Measurements from ENCODE around the gene PKP4. TPM values are rescaled to one million over a fixed set of nuclear protein-coding genes. Genes with fewer than 3 reads are reported as not detected.

The PKP4 gene
- polyA plus RNA-seq, 1 donor from 2014 or later, result 24.2 TPM

DNA sequence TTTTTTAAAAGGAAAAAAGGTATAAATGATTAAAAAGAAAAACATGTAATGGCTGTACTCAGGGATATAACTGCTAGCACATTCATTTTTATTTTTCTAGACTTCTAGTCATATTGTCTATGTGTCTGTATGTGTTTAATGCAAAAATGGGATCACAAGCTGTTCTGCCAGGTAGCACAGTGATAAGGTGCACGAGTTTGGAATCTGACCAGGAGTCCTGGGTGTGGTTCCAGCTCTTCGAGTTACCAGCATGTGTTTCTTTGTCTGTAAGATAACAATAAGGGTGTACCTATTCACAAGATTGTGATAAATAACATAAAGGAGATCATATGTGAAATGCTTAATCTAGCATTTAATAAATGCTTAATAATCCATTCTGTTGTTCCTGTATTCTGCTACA lies 145.3 kb downstream of the PKP4 start:
- H3F3A ChIP-seq (ENCODE audit: insufficient read depth, low read length, poor library complexity, severe bottlenecking), result no peaks in the 10 kb centered on the region
- H3K9me3 ChIP-seq (ENCODE audit: low read length), result no peaks in the 10 kb centered on the region
- H3K9ac ChIP-seq (ENCODE audit: low read length), result no peak overlapping the region
- no peak overlapping the region for H3K4me3 ChIP-seq (ENCODE audit: low read length)
- H3K36me3 ChIP-seq (ENCODE audit: insufficient read depth, low read length), result no peaks in the 10 kb centered on the region
- no peaks in the 10 kb centered on the region for H3K27me3 ChIP-seq (ENCODE audit: insufficient read depth, low read depth, low read length)
- no peak overlapping the region for H3K4me2 ChIP-seq (ENCODE audit: low read length)
- H2AFZ ChIP-seq (ENCODE audit: low read depth, low read length), result no peak overlapping the region
- H3K9me2 ChIP-seq (ENCODE audit: insufficient read depth, low read length), result no peaks in the 10 kb centered on the region
- no peaks in the 10 kb centered on the region for H3K79me2 ChIP-seq (replicated peaks; ENCODE audit: insufficient read depth, low read length)
- no peak overlapping the region for H3K27ac ChIP-seq (ENCODE audit: low read length)
- TF ChIP-seq EP300 (conservative IDR thresholded peaks at IDR 0.05; ENCODE audit: poor library complexity, severe bottlenecking), result no peak
- no peak for TF ChIP-seq RAD21 (conservative IDR thresholded peaks at IDR 0.05)
- TF ChIP-seq, protein P1, sequence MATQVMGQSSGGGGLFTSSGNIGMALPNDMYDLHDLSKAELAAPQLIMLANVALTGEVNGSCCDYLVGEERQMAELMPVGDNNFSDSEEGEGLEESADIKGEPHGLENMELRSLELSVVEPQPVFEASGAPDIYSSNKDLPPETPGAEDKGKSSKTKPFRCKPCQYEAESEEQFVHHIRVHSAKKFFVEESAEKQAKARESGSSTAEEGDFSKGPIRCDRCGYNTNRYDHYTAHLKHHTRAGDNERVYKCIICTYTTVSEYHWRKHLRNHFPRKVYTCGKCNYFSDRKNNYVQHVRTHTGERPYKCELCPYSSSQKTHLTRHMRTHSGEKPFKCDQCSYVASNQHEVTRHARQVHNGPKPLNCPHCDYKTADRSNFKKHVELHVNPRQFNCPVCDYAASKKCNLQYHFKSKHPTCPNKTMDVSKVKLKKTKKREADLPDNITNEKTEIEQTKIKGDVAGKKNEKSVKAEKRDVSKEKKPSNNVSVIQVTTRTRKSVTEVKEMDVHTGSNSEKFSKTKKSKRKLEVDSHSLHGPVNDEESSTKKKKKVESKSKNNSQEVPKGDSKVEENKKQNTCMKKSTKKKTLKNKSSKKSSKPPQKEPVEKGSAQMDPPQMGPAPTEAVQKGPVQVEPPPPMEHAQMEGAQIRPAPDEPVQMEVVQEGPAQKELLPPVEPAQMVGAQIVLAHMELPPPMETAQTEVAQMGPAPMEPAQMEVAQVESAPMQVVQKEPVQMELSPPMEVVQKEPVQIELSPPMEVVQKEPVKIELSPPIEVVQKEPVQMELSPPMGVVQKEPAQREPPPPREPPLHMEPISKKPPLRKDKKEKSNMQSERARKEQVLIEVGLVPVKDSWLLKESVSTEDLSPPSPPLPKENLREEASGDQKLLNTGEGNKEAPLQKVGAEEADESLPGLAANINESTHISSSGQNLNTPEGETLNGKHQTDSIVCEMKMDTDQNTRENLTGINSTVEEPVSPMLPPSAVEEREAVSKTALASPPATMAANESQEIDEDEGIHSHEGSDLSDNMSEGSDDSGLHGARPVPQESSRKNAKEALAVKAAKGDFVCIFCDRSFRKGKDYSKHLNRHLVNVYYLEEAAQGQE (IDR thresholded peaks at IDR 0.05; ENCODE audit: borderline replicate concordance), result no peak
- TF ChIP-seq TAF1 (IDR thresholded peaks at IDR 0.05; ENCODE audit: low read depth), result no peak
- TF ChIP-seq, protein P2, sequence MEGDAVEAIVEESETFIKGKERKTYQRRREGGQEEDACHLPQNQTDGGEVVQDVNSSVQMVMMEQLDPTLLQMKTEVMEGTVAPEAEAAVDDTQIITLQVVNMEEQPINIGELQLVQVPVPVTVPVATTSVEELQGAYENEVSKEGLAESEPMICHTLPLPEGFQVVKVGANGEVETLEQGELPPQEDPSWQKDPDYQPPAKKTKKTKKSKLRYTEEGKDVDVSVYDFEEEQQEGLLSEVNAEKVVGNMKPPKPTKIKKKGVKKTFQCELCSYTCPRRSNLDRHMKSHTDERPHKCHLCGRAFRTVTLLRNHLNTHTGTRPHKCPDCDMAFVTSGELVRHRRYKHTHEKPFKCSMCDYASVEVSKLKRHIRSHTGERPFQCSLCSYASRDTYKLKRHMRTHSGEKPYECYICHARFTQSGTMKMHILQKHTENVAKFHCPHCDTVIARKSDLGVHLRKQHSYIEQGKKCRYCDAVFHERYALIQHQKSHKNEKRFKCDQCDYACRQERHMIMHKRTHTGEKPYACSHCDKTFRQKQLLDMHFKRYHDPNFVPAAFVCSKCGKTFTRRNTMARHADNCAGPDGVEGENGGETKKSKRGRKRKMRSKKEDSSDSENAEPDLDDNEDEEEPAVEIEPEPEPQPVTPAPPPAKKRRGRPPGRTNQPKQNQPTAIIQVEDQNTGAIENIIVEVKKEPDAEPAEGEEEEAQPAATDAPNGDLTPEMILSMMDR (IDR thresholded peaks at IDR 0.05; ENCODE audit: poor library complexity, severe bottlenecking), result no peak
- TF ChIP-seq SMC3 (conservative IDR thresholded peaks at IDR 0.05; ENCODE audit: poor library complexity), result no peak
- no peak for TF ChIP-seq EZH2 (IDR thresholded peaks at IDR 0.05; ENCODE audit: borderline replicate concordance, insufficient read depth, low read length, poor library complexity, severe bottlenecking)
- no peak for TF ChIP-seq POLR2AphosphoS5 (IDR thresholded peaks at IDR 0.05)
- TF ChIP-seq MXI1 (conservative IDR thresholded peaks at IDR 0.05; ENCODE audit: poor library complexity, severe bottlenecking), result no peak
- no peaks in the 10 kb centered on the region for H4K20me1 ChIP-seq (ENCODE audit: insufficient read depth)

DNA sequence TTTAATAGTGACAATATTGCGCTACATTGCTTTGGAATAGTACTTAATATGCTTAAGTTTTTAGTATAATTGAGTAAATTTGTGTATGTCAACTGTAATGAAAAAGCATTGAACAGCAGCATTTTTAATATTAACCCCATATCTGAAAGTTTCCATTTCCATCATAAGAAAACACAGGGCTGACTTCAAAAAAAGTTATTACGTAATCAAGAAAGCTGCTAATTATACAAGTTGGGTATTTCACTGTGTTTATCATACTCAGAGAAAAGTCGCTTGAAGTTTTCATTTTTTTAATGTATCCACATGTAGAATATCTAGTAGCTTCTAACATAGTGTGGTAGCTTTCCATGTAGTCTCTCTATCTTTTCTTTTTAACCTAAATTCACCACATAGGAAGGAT lies 146.5 kb downstream of the PKP4 start:
- no peak overlapping the region for H2AFZ ChIP-seq (ENCODE audit: low read depth, low read length)
- H3K27me3 ChIP-seq (ENCODE audit: insufficient read depth, low read depth, low read length), result no peaks in the 10 kb centered on the region
- H3K9ac ChIP-seq (ENCODE audit: low read length), result no peak overlapping the region
- H3K79me2 ChIP-seq (replicated peaks; ENCODE audit: insufficient read depth, low read length), result no peaks in the 10 kb centered on the region
- H3K27ac ChIP-seq (ENCODE audit: low read length), result no peak overlapping the region
- no peaks in the 10 kb centered on the region for H3F3A ChIP-seq (ENCODE audit: insufficient read depth, low read length, poor library complexity, severe bottlenecking)
- no peaks in the 10 kb centered on the region for H4K20me1 ChIP-seq (ENCODE audit: insufficient read depth)
- TF ChIP-seq EZH2 (IDR thresholded peaks at IDR 0.05; ENCODE audit: borderline replicate concordance, insufficient read depth, low read length, poor library complexity, severe bottlenecking) (no peak), EP300 (conservative IDR thresholded peaks at IDR 0.05; ENCODE audit: poor library complexity, severe bottlenecking) (no peak), RAD21 (conservative IDR thresholded peaks at IDR 0.05) (no peak), MXI1 (conservative IDR thresholded peaks at IDR 0.05; ENCODE audit: poor library complexity, severe bottlenecking) (no peak), POLR2AphosphoS5 (IDR thresholded peaks at IDR 0.05) (no peak)
- TF ChIP-seq, protein P2 (IDR thresholded peaks at IDR 0.05; ENCODE audit: poor library complexity, severe bottlenecking), result no peak
- TF ChIP-seq, protein P1 (IDR thresholded peaks at IDR 0.05; ENCODE audit: borderline replicate concordance), result no peak
- H3K9me2 ChIP-seq (ENCODE audit: insufficient read depth, low read length), result no peaks in the 10 kb centered on the region
- H3K4me2 ChIP-seq (ENCODE audit: low read length), result no peak overlapping the region
- H3K36me3 ChIP-seq (ENCODE audit: insufficient read depth, low read length), result no peaks in the 10 kb centered on the region
- H3K9me3 ChIP-seq (ENCODE audit: low read length), result no peaks in the 10 kb centered on the region
- no peak overlapping the region for H3K4me3 ChIP-seq (ENCODE audit: low read length)
